ENCODE results near the gene NR3C2.

Gene NR3C2

DNA sequence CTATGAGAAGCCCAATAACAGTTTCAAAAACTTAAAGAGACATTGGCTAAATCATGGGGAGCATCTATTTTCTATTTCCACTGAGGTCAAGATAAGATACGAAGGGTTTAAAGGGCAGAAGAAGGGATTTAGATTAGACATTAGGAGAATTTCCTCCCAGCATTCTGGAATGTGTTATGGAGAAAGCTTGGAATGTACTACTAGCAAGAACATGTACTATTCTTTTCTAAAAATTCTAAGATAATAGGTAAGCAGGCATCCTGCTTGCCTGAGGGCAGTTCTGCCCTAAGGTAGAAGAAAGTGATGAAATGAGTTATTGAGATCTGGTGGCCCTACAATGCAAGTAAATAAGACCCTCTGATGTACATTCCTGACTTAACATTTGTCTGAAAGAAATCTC lies 279.2 kb downstream of the NR3C2 start:
- H3K9me2 ChIP-seq (replicated peaks; ENCODE audit: insufficient read depth, low read length), result no peaks in the 10 kb centered on the region
- H3K27me3 ChIP-seq (ENCODE audit: low read length), result no peaks in the 10 kb centered on the region
- H3K4me3 ChIP-seq (ENCODE audit: insufficient read depth, low read length, poor library complexity, severe bottlenecking), result no peak overlapping the region
- no peak overlapping the region for H3K4me2 ChIP-seq (ENCODE audit: low read depth, low read length, poor library complexity, severe bottlenecking)
- H3K9ac ChIP-seq (ENCODE audit: low read length), result no peak overlapping the region
- H3K9me3 ChIP-seq (ENCODE audit: insufficient read depth, low read length), result no peaks in the 10 kb centered on the region
- TF ChIP-seq CTCF (IDR thresholded peaks at IDR 0.05; ENCODE audit: insufficient read depth, low read length, poor library complexity, severe bottlenecking) (no peak), EZH2phosphoT487 (conservative IDR thresholded peaks at IDR 0.05; ENCODE audit: low read length) (no peak)
- no peaks in the 10 kb centered on the region for H3F3A ChIP-seq (ENCODE audit: insufficient read depth)
- H4K20me1 ChIP-seq (ENCODE audit: low read depth, low read length), result no peaks in the 10 kb centered on the region
- H3K36me3 ChIP-seq (ENCODE audit: low read length), result no peaks in the 10 kb centered on the region
- H2AFZ ChIP-seq (ENCODE audit: low read depth, low read length, severe bottlenecking), result no peak overlapping the region
- no peaks in the 10 kb centered on the region for H3K79me2 ChIP-seq (ENCODE audit: insufficient read depth, low read length)
- no peak overlapping the region for H3K27ac ChIP-seq (ENCODE audit: low read depth, low read length)

- Histone ChIP-seq H3K9ac (ENCODE audit: low read length) (no peak overlapping the region), H3K9me3 (ENCODE audit: insufficient read depth, low read length) (no peaks in the 10 kb centered on the region), H3K27ac (ENCODE audit: low read depth, low read length) (no peak overlapping the region), H2AFZ (ENCODE audit: low read depth, low read length, severe bottlenecking) (no peak overlapping the region), H3K9me2 (replicated peaks; ENCODE audit: insufficient read depth, low read length) (no peaks in the 10 kb centered on the region), H3K4me2 (ENCODE audit: low read depth, low read length, poor library complexity, severe bottlenecking) (no peak overlapping the region), H3F3A (ENCODE audit: insufficient read depth) (no peaks in the 10 kb centered on the region), H3K79me2 (ENCODE audit: insufficient read depth, low read length) (no peaks in the 10 kb centered on the region), H3K36me3 (ENCODE audit: low read length) (no peaks in the 10 kb centered on the region), H3K4me3 (ENCODE audit: insufficient read depth, low read length, poor library complexity, severe bottlenecking) (no peak overlapping the region), H4K20me1 (ENCODE audit: low read depth, low read length) (no peaks in the 10 kb centered on the region), H3K27me3 (ENCODE audit: low read length) (no peaks in the 10 kb centered on the region)
- no peak for TF ChIP-seq EZH2phosphoT487 (conservative IDR thresholded peaks at IDR 0.05; ENCODE audit: low read length)
- no peak for TF ChIP-seq CTCF (IDR thresholded peaks at IDR 0.05; ENCODE audit: insufficient read depth, low read length, poor library complexity, severe bottlenecking)
These were observed 279.7 kb downstream of the NR3C2 start for GRCh38 chr4:148162519-148162918.

- H3K4me3 ChIP-seq (ENCODE audit: insufficient read depth, low read length, poor library complexity, severe bottlenecking), result no peak overlapping the region
- TF ChIP-seq CTCF (IDR thresholded peaks at IDR 0.05; ENCODE audit: insufficient read depth, low read length, poor library complexity, severe bottlenecking), result no peak
- TF ChIP-seq EZH2phosphoT487 (conservative IDR thresholded peaks at IDR 0.05; ENCODE audit: low read length), result no peak
- H2AFZ ChIP-seq (ENCODE audit: low read depth, low read length, severe bottlenecking), result no peak overlapping the region
- H3K9me2 ChIP-seq (replicated peaks; ENCODE audit: insufficient read depth, low read length), result no peaks in the 10 kb centered on the region
- H3K27ac ChIP-seq (ENCODE audit: low read depth, low read length), result no peak overlapping the region
- H4K20me1 ChIP-seq (ENCODE audit: low read depth, low read length), result no peaks in the 10 kb centered on the region
- no peaks in the 10 kb centered on the region for H3K79me2 ChIP-seq (ENCODE audit: insufficient read depth, low read length)
- H3K9ac ChIP-seq (ENCODE audit: low read length), result no peak overlapping the region
- H3K9me3 ChIP-seq (ENCODE audit: insufficient read depth, low read length), result no peaks in the 10 kb centered on the region
- H3F3A ChIP-seq (ENCODE audit: insufficient read depth), result no peaks in the 10 kb centered on the region
- H3K27me3 ChIP-seq (ENCODE audit: low read length), result no peaks in the 10 kb centered on the region
- H3K4me2 ChIP-seq (ENCODE audit: low read depth, low read length, poor library complexity, severe bottlenecking), result no peak overlapping the region
- no peaks in the 10 kb centered on the region for H3K36me3 ChIP-seq (ENCODE audit: low read length)
These were observed 280.6 kb downstream of the NR3C2 start for GRCh38 chr4:148161601-148162000.
